Measurements from ENCODE around the gene PDIA6. TPM values are rescaled to one million over a fixed set of nuclear protein-coding genes. Genes with fewer than 3 reads are reported as not detected.
"Not testable (repeated sequence)": the region's sequence is repeated elsewhere in the genome, so short reads cannot be mapped to it uniquely, and the experiment has no call there.

The PDIA6 gene
- total RNA-seq, 4 donors from 2014 or later = 35.2 to 90.3 (median 66.3) TPM

- no peaks in the 10 kb centered on the region for H3K27me3 ChIP-seq
- DNase-seq = no peak
- peaks cover 4 to 14% (median 8%) of the 10 kb centered on the region in 4 donors for H3K4me1 ChIP-seq
- peaks cover 0 to 58% (median 23%) of the 10 kb centered on the region in 4 donors for H3K36me3 ChIP-seq
- peak overlapping the region in 1 of 4 donors; percentile 31 for H3K27ac ChIP-seq
- 56 to 72% methylated on average over 3 to 9 of the region's 9 CpGs for WGBS, 2 donors (ENCODE audit: low coverage in 1 of 2)
- H3K4me3 ChIP-seq = no peak overlapping the region
- TF ChIP-seq POLR2A (IDR thresholded peaks at IDR 0.05) (no peak), POLR2AphosphoS5 (IDR thresholded peaks at IDR 0.05) (no peak), EP300 (IDR thresholded peaks at IDR 0.05; ENCODE audit: low read depth) (no peak), CTCF (IDR thresholded peaks at IDR 0.05) (no peak)
- intact Hi-C loops (cut with DNase I; ENCODE audit: low total_unique reads) (no loop called here), in situ Hi-C loops (cut with MboI; ENCODE audit: low pct_ligation_motif_present in 1 of 4, low pct_unique_long_range_greater_than_20kb in 1 of 4, low sequenced_read_pairs in 3 of 4) (no loop called here)
- no peaks in the 10 kb centered on the region for H3K9me3 ChIP-seq
Measured at GRCh38 chr2:10784719-10785118, 27.9 kb downstream of the PDIA6 start.

GRCh38 chr2:10783421-10783820 is 29.2 kb downstream of the PDIA6 start:
- peaks cover 0 to 50% (median 22%) of the 10 kb centered on the region in 4 donors for H3K36me3 ChIP-seq
- TF ChIP-seq EP300 (IDR thresholded peaks at IDR 0.05; ENCODE audit: low read depth) (no peak), POLR2AphosphoS5 (IDR thresholded peaks at IDR 0.05) (no peak), CTCF (IDR thresholded peaks at IDR 0.05) (no peak), POLR2A (IDR thresholded peaks at IDR 0.05) (no peak)
- H3K4me3 ChIP-seq = no peak overlapping the region
- no peaks in the 10 kb centered on the region for H3K27me3 ChIP-seq
- in situ Hi-C loops (cut with MboI; ENCODE audit: low pct_ligation_motif_present in 1 of 4, low pct_unique_long_range_greater_than_20kb in 1 of 4, low sequenced_read_pairs in 3 of 4) (no loop called here), intact Hi-C loops (cut with DNase I; ENCODE audit: low total_unique reads) (no loop called here)
- DNase-seq = no peak
- peaks cover 0 to 2% (median 0%) of the 10 kb centered on the region in 4 donors for H3K4me1 ChIP-seq
- no peak overlapping the region for H3K27ac ChIP-seq
- H3K9me3 ChIP-seq = no peaks in the 10 kb centered on the region
- WGBS, 2 donors (ENCODE audit: low coverage in 1 of 2) = 88 to 90% methylated on average over 4 of the region's 4 CpGs

DNA sequence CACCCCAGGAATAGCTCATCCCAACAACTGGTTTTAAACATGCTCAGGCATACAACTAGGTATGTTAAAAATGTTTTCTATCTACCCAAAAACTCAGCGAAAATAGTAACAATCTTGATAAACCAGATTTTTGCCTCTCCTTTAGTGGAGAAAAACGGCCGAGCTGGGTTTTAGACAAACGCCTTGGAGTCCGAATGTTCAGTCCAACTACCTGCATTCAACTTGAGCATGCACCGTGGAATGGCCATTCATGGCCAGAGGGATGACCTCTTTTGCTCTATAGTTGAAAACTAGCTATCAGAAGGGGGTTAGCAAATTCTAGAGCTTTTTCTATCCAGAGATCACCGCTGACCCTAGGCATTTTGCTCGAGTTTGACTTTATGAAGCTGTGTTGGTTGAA is 30.8 kb downstream of the PDIA6 start:
- intact Hi-C loops (cut with DNase I; ENCODE audit: low total_unique reads) = no loop called here
- in situ Hi-C loops (cut with MboI; ENCODE audit: low pct_ligation_motif_present in 1 of 4, low pct_unique_long_range_greater_than_20kb in 1 of 4, low sequenced_read_pairs in 3 of 4) = no loop called here
- Histone ChIP-seq H3K36me3 (peaks cover 0 to 46% (median 16%) of the 10 kb centered on the region in 4 donors), H3K9me3 (no peaks in the 10 kb centered on the region), H3K27ac (no peak overlapping the region), H3K4me1 (no peaks in the 10 kb centered on the region), H3K4me3 (no peak overlapping the region), H3K27me3 (no peaks in the 10 kb centered on the region)
- WGBS, 2 donors (ENCODE audit: low coverage in 1 of 2) = 92 to 100% methylated on average over 2 to 8 of the region's 8 CpGs
- no peak for DNase-seq
- TF ChIP-seq POLR2AphosphoS5 (IDR thresholded peaks at IDR 0.05) = no peak
- no peak for TF ChIP-seq CTCF (IDR thresholded peaks at IDR 0.05)
- TF ChIP-seq EP300 (IDR thresholded peaks at IDR 0.05; ENCODE audit: low read depth) = no peak
- TF ChIP-seq POLR2A (IDR thresholded peaks at IDR 0.05) = no peak

DNA sequence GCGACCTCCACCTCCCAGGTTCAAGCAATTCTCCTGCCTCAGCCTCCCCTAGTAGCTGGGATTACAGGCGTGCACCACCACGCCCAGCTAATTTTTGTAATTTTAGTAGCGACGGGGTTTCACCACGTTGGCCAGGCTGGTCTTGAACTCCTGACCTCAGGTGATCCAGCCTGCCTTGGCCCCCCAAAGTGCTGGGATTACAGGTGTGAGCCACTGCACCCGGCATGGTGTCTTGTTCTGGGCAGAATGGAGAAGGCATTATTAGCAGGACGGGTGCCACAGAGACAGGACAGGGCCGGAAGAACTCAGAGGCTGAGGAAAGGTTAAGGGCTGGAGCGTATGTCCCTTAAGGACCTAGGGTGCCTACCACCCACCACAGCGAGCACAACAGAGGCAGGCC is 31.8 kb downstream of the PDIA6 start:
- H3K27me3 ChIP-seq; H3K9me3 ChIP-seq; intact Hi-C loops (cut with DNase I; ENCODE audit: low total_unique reads); H3K4me3 ChIP-seq; H3K4me1 ChIP-seq; DNase-seq; in situ Hi-C loops (cut with MboI; ENCODE audit: low pct_ligation_motif_present in 1 of 4, low pct_unique_long_range_greater_than_20kb in 1 of 4, low sequenced_read_pairs in 3 of 4); H3K27ac ChIP-seq: not testable (repeated sequence)
- peaks cover 0 to 43% (median 15%) of the 10 kb centered on the region in 4 donors for H3K36me3 ChIP-seq
- WGBS, 2 donors (ENCODE audit: low coverage in 1 of 2) = 94 to 100% methylated on average over 1 to 11 of the region's 11 CpGs

GRCh38 chr2:10780491-10780820 is 32.1 kb downstream of the PDIA6 start:
- intact Hi-C loops (cut with DNase I; ENCODE audit: low total_unique reads) (no loop called here), in situ Hi-C loops (cut with MboI; ENCODE audit: low pct_ligation_motif_present in 1 of 4, low pct_unique_long_range_greater_than_20kb in 1 of 4, low sequenced_read_pairs in 3 of 4) (no loop called here)
- Histone ChIP-seq H3K27me3 (no peaks in the 10 kb centered on the region), H3K9me3 (no peaks in the 10 kb centered on the region), H3K27ac (no peak overlapping the region), H3K4me1 (no peaks in the 10 kb centered on the region), H3K4me3 (no peak overlapping the region), H3K36me3 (peaks cover 0 to 43% (median 15%) of the 10 kb centered on the region in 4 donors)
- whole genome bisulfite sequencing, 2 donors (ENCODE audit: low coverage in 1 of 2) = 94 to 100% methylated on average over 1 to 11 of the region's 11 CpGs
- TF ChIP-seq POLR2A (IDR thresholded peaks at IDR 0.05) (no peak), POLR2AphosphoS5 (IDR thresholded peaks at IDR 0.05) (no peak), EP300 (IDR thresholded peaks at IDR 0.05; ENCODE audit: low read depth) (no peak), CTCF (IDR thresholded peaks at IDR 0.05) (no peak)
- DNase-seq = no peak
